PC-9 (cell line): Measurements from ENCODE around the gene ZNHIT2. TPM values are rescaled to one million over a fixed set of nuclear protein-coding genes. Genes with fewer than 3 reads are reported as not detected.

Source experiments
- BruUV-seq: library from RNA; stranded (reverse); fragments of 400-500 nt; replicated peaks from 2 replicates; lab custom pipeline; 2021; lab: Mats Ljungman, UMichigan
- CTCF ChIA-PET: fragments of 300-600 bp; sonication (Branson Sonifier 250); formaldehyde crosslinking; loops from one replicate; lab custom pipeline; 2022; ENCODE audit warnings: antibody characterized with exemption; lab: Charles Lee
- POLR2A ChIA-PET: fragments of 300-600 bp; sonication (Branson Sonifier 250); formaldehyde crosslinking; loops from one replicate; lab custom pipeline; 2022; ENCODE audit warnings: antibody characterized with exemption; ENCODE audit not compliant: unreplicated experiment; lab: Charles Lee
- DNase-seq, 2 experiments: peaks; one replicate each; pipeline versions ENCODE4 v3.0.0 to v3.0.0-alpha.2; 2015 to 2022; ENCODE audit warnings: mixed read lengths in 1 of 2
- H2AFZ ChIP-seq: fragments of 200-600 bp; sonication (generic); 2 replicates; pipeline ENCODE4 v1.8.1; 2017; ENCODE audit warnings: antibody characterized with exemption
- H3F3A ChIP-seq: fragments of 200-600 bp; sonication (generic); 2 replicates; pipeline ENCODE4 v1.8.1; 2017; ENCODE audit warnings: antibody characterized with exemption, mild to moderate bottlenecking, low read depth; ENCODE audit not compliant: insufficient read depth
- H3K27ac ChIP-seq: fragments of 200-600 bp; sonication (generic); 2 replicates; pipeline ENCODE4 v1.6.1; 2016; ENCODE audit warnings: mixed run types
- H3K27me3 ChIP-seq: fragments of 200-600 bp; sonication (generic); 2 replicates; pipeline ENCODE4 v1.6.1; 2016; ENCODE audit warnings: low read depth, mixed run types; ENCODE audit not compliant: insufficient read depth
- H3K36me3 ChIP-seq: fragments of 200-600 bp; sonication (generic); 2 replicates; pipeline ENCODE4 v1.6.1; 2016; ENCODE audit warnings: low read depth, mixed run types
- H3K4me1 ChIP-seq: fragments of 200-600 bp; sonication (generic); replicated peaks from 2 replicates; pipeline ENCODE4 v1.6.1; 2016; ENCODE audit warnings: mixed run types; ENCODE audit not compliant: insufficient read depth
- H3K4me2 ChIP-seq: fragments of 200-600 bp; sonication (generic); 2 replicates; pipeline ENCODE4 v1.6.1; 2017; ENCODE audit warnings: mixed run types
- H3K4me3 ChIP-seq: fragments of 200-600 bp; sonication (generic); 2 replicates; pipeline ENCODE4 v1.6.1; 2016; ENCODE audit warnings: mixed run types
- H3K79me2 ChIP-seq: fragments of 200-600 bp; sonication (generic); 2 replicates; pipeline ENCODE4 v1.6.1; 2017; ENCODE audit warnings: low read depth, mixed run types
- H3K9me2 ChIP-seq: fragments of 200-600 bp; sonication (generic); 2 replicates; pipeline ENCODE4 v1.8.1; 2017; ENCODE audit warnings: mild to moderate bottlenecking; ENCODE audit not compliant: insufficient read depth
- H3K9me3 ChIP-seq: fragments of 200-600 bp; sonication (generic); 2 replicates; pipeline ENCODE4 v1.8.1; 2016; ENCODE audit warnings: low read depth; ENCODE audit not compliant: insufficient read depth
- H4K20me1 ChIP-seq: fragments of 200-600 bp; sonication (generic); 2 replicates; pipeline ENCODE4 v1.8.1; 2017; ENCODE audit not compliant: insufficient read depth
- CTCF ChIP-seq: fragments of 200-600 bp; sonication (generic); conservative IDR thresholded peaks from 2 replicates; pipeline ENCODE4 v1.6.1; 2017; ENCODE audit warnings: mixed run types, antibody characterized with exemption, mild to moderate bottlenecking, moderate library complexity
- EZH2 ChIP-seq: fragments of 200-600 bp; sonication (generic); IDR thresholded peaks from 2 replicates; pipeline ENCODE4 v1.8.0; 2017; ENCODE audit warnings: antibody characterized with exemption, low read depth
- intact Hi-C: fragments of 100-400 bp; cut with micrococcal nuclease; formaldehyde crosslinking; loops from one replicate; pipeline ENCODE4 v1.10.0; 2022; ENCODE audit not compliant: unreplicated experiment
- total RNA-seq: library from RNA; stranded (reverse); gene quantifications from 2 replicates; pipeline ENCODE4 v1.2.3, GENCODE V29; 2021

Gene ZNHIT2
- total RNA-seq, 1 experiment from 2014 or later: 13.7 TPM

GRCh38 chr11:65077451-65077850 lies 40.0 kb downstream of the ZNHIT2 start:
- Histone ChIP-seq H3K4me3 (no peak overlapping the region), H4K20me1 (no peaks in the 10 kb centered on the region), H3K36me3 (peaks cover 10% of the 10 kb centered on the region), H3K27ac (no peak overlapping the region), H3K79me2 (peaks cover 17% of the 10 kb centered on the region), H3K27me3 (no peaks in the 10 kb centered on the region), H3F3A (peaks cover 26% of the 10 kb centered on the region), H3K4me2 (no peak overlapping the region), H2AFZ (no peak overlapping the region), H3K4me1 (peaks cover under 1% of the 10 kb centered on the region; the same call in 1 of the 2 replicates), H3K9me2 (no peaks in the 10 kb centered on the region), H3K9me3 (no peaks in the 10 kb centered on the region)
- BruUV-seq: no TSS peak
- intact Hi-C loops: no loop called here
- ChIA-PET CTCF (no interaction called here), POLR2A (no interaction called here)
- TF ChIP-seq CTCF (no peak), EZH2 (no peak)
- peak in 1 of 2 experiments; percentile 34 for DNase-seq

- no peak overlapping the region for H3K27ac ChIP-seq
- peak in 1 of 2 experiments; percentile 27 for DNase-seq
- H4K20me1 ChIP-seq: no peaks in the 10 kb centered on the region
- no peaks in the 10 kb centered on the region for H3K4me1 ChIP-seq
- no peak overlapping the region for H3K4me2 ChIP-seq
- POLR2A ChIA-PET: interaction anchor here (0.6 kb wide), 1 partner anchor 831 kb away, joined by 4 read pairs; no protein-coding TSS in a partner anchor
- CTCF ChIA-PET: no interaction called here
- H3F3A ChIP-seq: peaks cover 18% of the 10 kb centered on the region
- H3K36me3 ChIP-seq: no peaks in the 10 kb centered on the region
- no TSS peak for BruUV-seq
- H3K4me3 ChIP-seq: no peak overlapping the region
- TF ChIP-seq EZH2: no peak
- TF ChIP-seq CTCF: no peak
- H3K9me2 ChIP-seq: no peaks in the 10 kb centered on the region
- H3K27me3 ChIP-seq: no peaks in the 10 kb centered on the region
- no peaks in the 10 kb centered on the region for H3K79me2 ChIP-seq
- no peaks in the 10 kb centered on the region for H3K9me3 ChIP-seq
- intact Hi-C loops: no loop called here
- no peak overlapping the region for H2AFZ ChIP-seq
Measured at GRCh38 chr11:65072631-65072966, 44.9 kb downstream of the ZNHIT2 start.

GRCh38 chr11:65071907-65072630 lies 45.4 kb downstream of the ZNHIT2 start:
- H3K27ac ChIP-seq: no peak overlapping the region
- H3K9me2 ChIP-seq: no peaks in the 10 kb centered on the region
- no TSS peak for BruUV-seq
- no peaks in the 10 kb centered on the region for H3K36me3 ChIP-seq
- intact Hi-C loops: no loop called here
- H3K4me1 ChIP-seq: no peaks in the 10 kb centered on the region
- H4K20me1 ChIP-seq: no peaks in the 10 kb centered on the region
- peaks cover 14% of the 10 kb centered on the region for H3F3A ChIP-seq
- TF ChIP-seq EZH2 (no peak), CTCF (no peak)
- POLR2A ChIA-PET: no interaction called here
- no peak overlapping the region for H3K4me2 ChIP-seq
- H3K9me3 ChIP-seq: no peaks in the 10 kb centered on the region
- H3K79me2 ChIP-seq: no peaks in the 10 kb centered on the region
- H2AFZ ChIP-seq: no peak overlapping the region
- DNase-seq: peak in 1 of 2 experiments; percentile 15
- CTCF ChIA-PET: no interaction called here
- H3K4me3 ChIP-seq: no peak overlapping the region
- H3K27me3 ChIP-seq: no peaks in the 10 kb centered on the region
